C4-2B (cell line): ENCODE measurements around the gene DAB1.

Source experiments
- H3K27ac ChIP-seq: fragments of 450-650 bp; 2 replicates; pipeline ENCODE4 v1.5.1; 2017
- CTCF ChIP-seq: fragments of 450-650 bp; conservative IDR thresholded peaks from 2 replicates; pipeline ENCODE4 v1.5.1; 2017; ENCODE audit warnings: mild to moderate bottlenecking
- ZFX ChIP-seq: fragments of 450-650 bp; IDR thresholded peaks from 2 replicates; pipeline ENCODE4 v1.6.1; 2017

Gene DAB1

GRCh38 chr1:57269630-57270225, 154.1 kb downstream of the DAB1 start:
- H3K27ac ChIP-seq: no peak overlapping the region
- TF ChIP-seq CTCF: no peak

GRCh38 chr1:57265104-57265503, 158.8 kb downstream of the DAB1 start:
- TF ChIP-seq ZFX (no peak), CTCF (no peak)
- H3K27ac ChIP-seq: no peak overlapping the region

GRCh38 chr1:57262472-57262871, 161.4 kb downstream of the DAB1 start:
- TF ChIP-seq CTCF (no peak), ZFX (no peak)
- no peak overlapping the region for H3K27ac ChIP-seq

- no peak overlapping the region for H3K27ac ChIP-seq
- TF ChIP-seq ZFX: no peak
- TF ChIP-seq CTCF: no peak
These were observed 165.1 kb downstream of the DAB1 start for GRCh38 chr1:57258557-57259325.

GRCh38 chr1:57255945-57256344, 167.9 kb downstream of the DAB1 start:
- no peak for TF ChIP-seq CTCF
- TF ChIP-seq ZFX: no peak
- no peak overlapping the region for H3K27ac ChIP-seq

- H3K27ac ChIP-seq: no peak overlapping the region
- TF ChIP-seq CTCF (no peak), ZFX (no peak)
These were observed 169.8 kb downstream of the DAB1 start for GRCh38 chr1:57254022-57254421.

- TF ChIP-seq ZFX (no peak), CTCF (no peak)
- no peak overlapping the region for H3K27ac ChIP-seq
These were observed 171.1 kb downstream of the DAB1 start for GRCh38 chr1:57252597-57253294.
